Fibroblast of skin of right quadriceps (primary cell): ENCODE measurements around the gene TAP1.
A peak's percentile ranks its signal among the peaks of the same experiment; 100 is the strongest.

ENCODE experiments used
- DNase-seq: peaks from one replicate; pipeline ENCODE4 v3.0.0-alpha.2; 2013

Gene TAP1

GRCh38 chr6:32796848-32797776 is 56.4 kb downstream of the TAP1 start:
- DNase-seq, result peak; percentile 58
